SHP77 treated with DMSO at 0.1 percent for 48 hours (cell line): ENCODE measurements around the gene TMEM106C.
"Not testable (repeated sequence)": the region's sequence is repeated elsewhere in the genome, so short reads cannot be mapped to it uniquely, and the experiment has no call there.

Experiments used
- DNase-seq: peaks from one replicate; lab custom pipeline; 2025; lab: John Stamatoyannopoulos, UW

Gene TMEM106C

GRCh38 chr12:47949441-47950341, 13.7 kb upstream of the TMEM106C start:
- DNase-seq: peak; percentile 3

- no peak for DNase-seq
Measured at GRCh38 chr12:47950856-47951468, 12.4 kb upstream of the TMEM106C start.

- DNase-seq: no peak
Measured at GRCh38 chr12:47954058-47954457, 9.3 kb upstream of the TMEM106C start.

- DNase-seq: no peak
Measured at GRCh38 chr12:47954467-47955045, 8.8 kb upstream of the TMEM106C start.

GRCh38 chr12:47955059-47955458, 8.3 kb upstream of the TMEM106C start:
- DNase-seq: no peak

- not testable (repeated sequence) for DNase-seq
Measured at GRCh38 chr12:47957671-47958070, 5.7 kb upstream of the TMEM106C start.

- DNase-seq: no peak
Measured at GRCh38 chr12:47962198-47962597, 1.2 kb upstream of the TMEM106C start.

GRCh38 chr12:47964106-47964728, 821 bp downstream of the TMEM106C start:
- DNase-seq: no peak

GRCh38 chr12:47965581-47965980, 2.2 kb downstream of the TMEM106C start:
- DNase-seq: no peak

- no peak for DNase-seq
Measured at GRCh38 chr12:47967461-47968321, 4.3 kb downstream of the TMEM106C start.

- DNase-seq: no peak
Measured at GRCh38 chr12:47969845-47970244, 6.4 kb downstream of the TMEM106C start.

GRCh38 chr12:47970843-47971242, 7.4 kb downstream of the TMEM106C start:
- no peak for DNase-seq

GRCh38 chr12:47972895-47973294, 9.5 kb downstream of the TMEM106C start:
- DNase-seq: no peak

GRCh38 chr12:47973870-47974269, 10.5 kb downstream of the TMEM106C start:
- no peak for DNase-seq

GRCh38 chr12:47975036-47975620, 11.7 kb downstream of the TMEM106C start:
- no peak for DNase-seq

- no peak for DNase-seq
Measured at GRCh38 chr12:47975816-47976215, 12.4 kb downstream of the TMEM106C start.

- no peak for DNase-seq
Measured at GRCh38 chr12:47977046-47977771, 13.8 kb downstream of the TMEM106C start.

- DNase-seq: no peak
Measured at GRCh38 chr12:47977772-47978597, 14.6 kb downstream of the TMEM106C start.

GRCh38 chr12:47978598-47978873, 15.1 kb downstream of the TMEM106C start:
- no peak for DNase-seq

- DNase-seq: no peak
Measured at GRCh38 chr12:47979166-47979565, 15.8 kb downstream of the TMEM106C start.
